Endometrium (tissue), 2 donors: ENCODE data around the gene NLRP1.
A peak's percentile ranks its signal among the peaks of the same experiment; 100 is the strongest.

Experiments
- FAIRE-seq: peaks from 2 replicates; lab custom pipeline; 2012; peaks lifted over from hg19 to GRCh38; lab: Jason Lieb, UNC
- donor health status: control.
- donor health status: control.

Gene NLRP1

GRCh38 chr17:5516060-5516792, 68.1 kb downstream of the NLRP1 start:
- no peak for FAIRE-seq

GRCh38 chr17:5514976-5515375, 69.3 kb downstream of the NLRP1 start:
- FAIRE-seq, result no peak

GRCh38 chr17:5513628-5514027, 70.7 kb downstream of the NLRP1 start:
- FAIRE-seq, result no peak

GRCh38 chr17:5511401-5512225, 72.7 kb downstream of the NLRP1 start:
- no peak for FAIRE-seq

GRCh38 chr17:5510771-5511170, 73.5 kb downstream of the NLRP1 start:
- FAIRE-seq, result no peak

GRCh38 chr17:5509482-5509881, 74.8 kb downstream of the NLRP1 start:
- FAIRE-seq, result no peak

GRCh38 chr17:5508810-5509209, 75.5 kb downstream of the NLRP1 start:
- FAIRE-seq, result no peak

GRCh38 chr17:5506307-5506706, 78.0 kb downstream of the NLRP1 start:
- FAIRE-seq, result no peak

- FAIRE-seq, result no peak
Measured at GRCh38 chr17:5502552-5502951, 81.8 kb downstream of the NLRP1 start.

GRCh38 chr17:5501685-5502084, 82.6 kb downstream of the NLRP1 start:
- no peak for FAIRE-seq

GRCh38 chr17:5500589-5501391, 83.5 kb downstream of the NLRP1 start:
- no peak for FAIRE-seq

- FAIRE-seq, result no peak
Measured at GRCh38 chr17:5500247-5500588, 84.1 kb downstream of the NLRP1 start.

- no peak for FAIRE-seq
Measured at GRCh38 chr17:5499476-5500231, 84.7 kb downstream of the NLRP1 start.

- FAIRE-seq, result no peak
Measured at GRCh38 chr17:5492970-5493369, 91.3 kb downstream of the NLRP1 start.

- no peak for FAIRE-seq
Measured at GRCh38 chr17:5488752-5489151, 95.6 kb downstream of the NLRP1 start.

GRCh38 chr17:5486206-5487124, 97.8 kb downstream of the NLRP1 start, which contains the start of gene MIS12:
TSS of gene MIS12 (plus strand) at chr17:5486566. CDS start at chr17:5488863, 2,297 bp downstream.
- FAIRE-seq, result peak; percentile 71

GRCh38 chr17:5485270-5486205, 98.8 kb downstream of the NLRP1 start, which contains the start of gene DERL2:
TSS of gene DERL2 (minus strand) at chr17:5486178. CDS start at chr17:5486161, 17 bp downstream.
- FAIRE-seq, result no peak

GRCh38 chr17:5481451-5481850, 102.9 kb downstream of the NLRP1 start:
- no peak for FAIRE-seq

GRCh38 chr17:5480962-5481361, 103.3 kb downstream of the NLRP1 start:
- FAIRE-seq, result no peak

- no peak for FAIRE-seq
Measured at GRCh38 chr17:5478992-5479391, 105.3 kb downstream of the NLRP1 start.
